ENCODE data around the gene IL3RA.
"Not testable (repeated sequence)": the region's sequence is repeated elsewhere in the genome, so short reads cannot be mapped to it uniquely, and the experiment has no call there.

The IL3RA gene

GRCh38 chrX:1336331-1336943 is at the start of gene IL3RA:
Gene IL3RA, plus strand, starts transcription at chrX:1336785. Its CDS starts 4,981 bp downstream, at chrX:1341766.
- no peak for DNase-seq

DNA sequence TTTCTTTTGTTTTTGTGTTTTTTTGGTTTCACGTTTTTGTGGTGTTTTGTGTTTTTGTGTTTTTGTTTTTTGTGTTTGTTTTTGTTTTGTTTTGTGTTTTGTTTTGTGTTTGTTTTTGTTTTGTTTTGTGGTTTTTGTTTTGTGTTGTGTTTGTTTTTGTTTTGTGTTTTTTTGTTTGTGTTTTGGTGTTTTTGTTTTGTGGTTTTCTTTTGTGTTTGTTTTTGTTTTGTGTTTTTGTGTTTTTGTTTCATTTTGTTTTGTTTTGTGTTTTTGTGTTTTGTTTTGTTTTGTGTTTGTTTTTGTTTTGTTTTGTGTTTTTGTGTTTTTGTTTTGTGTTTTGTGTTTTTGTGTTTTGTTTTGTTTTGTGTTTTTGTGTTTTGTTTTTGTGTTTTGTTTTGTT is 47.0 kb upstream of the IL3RA start:
- no peak for DNase-seq

DNA sequence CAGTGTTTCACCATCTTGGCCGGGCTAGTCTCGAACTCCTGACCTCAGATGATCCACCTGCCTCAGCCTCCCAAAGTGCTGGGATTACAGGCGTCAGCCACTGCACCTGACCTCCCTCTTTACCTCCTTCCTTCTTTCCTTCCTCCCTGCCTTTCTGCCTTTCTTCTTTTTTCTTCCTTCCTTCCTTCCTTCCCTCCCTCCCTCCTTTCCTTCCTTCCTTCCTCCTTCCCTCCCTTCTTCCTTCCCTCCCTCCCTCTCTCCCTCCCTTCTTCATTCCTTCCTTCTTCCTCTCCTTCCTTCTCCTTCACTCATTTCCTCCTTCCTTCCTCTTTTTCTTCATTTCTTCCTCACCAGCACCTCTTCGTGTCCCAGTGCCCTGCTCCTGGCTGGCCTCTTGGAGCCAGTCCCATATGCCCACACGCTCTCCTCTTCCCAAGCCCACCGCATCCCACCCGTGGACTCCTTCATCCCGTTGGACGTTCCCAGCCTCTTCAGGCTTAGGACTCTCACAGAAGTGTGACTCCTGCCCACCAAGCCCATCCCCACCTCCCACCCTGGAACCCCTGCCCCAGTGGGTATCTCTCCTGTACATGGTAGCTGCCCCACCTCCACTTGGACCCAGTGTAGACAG is 45.4 kb upstream of the IL3RA start:
- DNase-seq, result no peak

- no peak for DNase-seq
Measured at GRCh38 chrX:1292575-1293290, 43.9 kb upstream of the IL3RA start.

DNA sequence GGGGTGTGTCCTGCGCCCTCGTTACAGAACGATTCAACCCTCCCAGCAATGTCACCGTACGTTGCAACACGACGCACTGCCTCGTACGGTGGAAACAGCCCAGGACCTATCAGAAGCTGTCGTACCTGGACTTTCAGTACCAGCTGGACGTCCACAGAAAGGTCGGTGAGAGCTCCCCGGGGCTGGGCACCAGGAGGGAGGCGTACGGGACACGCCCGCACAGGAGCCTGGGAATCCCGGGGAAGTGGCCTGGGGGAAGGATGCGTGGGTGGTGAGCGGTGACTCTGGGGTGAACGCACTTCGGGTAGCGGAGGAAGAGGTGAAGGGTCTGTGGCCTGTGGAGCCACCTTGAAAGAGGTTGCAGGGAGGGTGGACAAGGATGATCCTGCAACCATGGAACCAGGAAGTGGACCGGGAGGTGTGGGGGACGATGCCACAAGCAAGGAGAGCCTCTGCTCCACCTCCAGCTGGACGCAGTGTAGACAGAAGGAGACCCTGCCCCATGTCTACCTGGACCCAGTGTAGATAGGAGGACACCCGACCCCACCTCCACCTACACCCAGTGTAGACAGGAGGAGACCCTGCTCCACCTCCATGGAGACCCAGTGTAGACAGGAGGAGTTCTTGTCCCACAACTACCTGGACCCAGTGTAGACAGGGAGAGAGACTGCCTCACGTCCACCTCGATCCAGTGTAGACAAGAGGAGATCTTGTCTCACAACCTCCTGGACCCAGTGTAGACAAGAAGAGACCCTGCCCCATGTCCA is 42.1 kb upstream of the IL3RA start:
- DNase-seq, result no peak

DNA sequence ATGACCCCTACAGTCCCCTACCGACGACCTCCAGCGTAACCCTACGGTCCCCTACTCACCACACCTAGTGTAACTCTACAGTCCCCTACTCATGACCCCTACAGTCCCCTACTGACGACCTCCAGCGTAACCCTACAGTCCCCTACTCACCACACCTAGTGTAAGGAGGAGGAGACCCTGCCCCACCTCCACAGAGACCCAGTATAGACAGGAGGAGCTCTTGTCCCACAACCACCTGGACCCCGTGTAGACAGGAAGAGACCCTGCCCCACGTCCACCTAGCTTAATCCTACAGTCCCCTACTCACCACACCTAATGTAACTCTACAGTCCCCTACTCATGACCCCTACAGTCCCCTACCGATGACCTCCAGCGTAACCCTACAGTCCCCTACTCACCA is 41.0 kb upstream of the IL3RA start:
- no peak for DNase-seq

- DNase-seq, result not testable (repeated sequence)
Measured at GRCh38 chrX:1297591-1297990, 39.0 kb upstream of the IL3RA start.

DNA sequence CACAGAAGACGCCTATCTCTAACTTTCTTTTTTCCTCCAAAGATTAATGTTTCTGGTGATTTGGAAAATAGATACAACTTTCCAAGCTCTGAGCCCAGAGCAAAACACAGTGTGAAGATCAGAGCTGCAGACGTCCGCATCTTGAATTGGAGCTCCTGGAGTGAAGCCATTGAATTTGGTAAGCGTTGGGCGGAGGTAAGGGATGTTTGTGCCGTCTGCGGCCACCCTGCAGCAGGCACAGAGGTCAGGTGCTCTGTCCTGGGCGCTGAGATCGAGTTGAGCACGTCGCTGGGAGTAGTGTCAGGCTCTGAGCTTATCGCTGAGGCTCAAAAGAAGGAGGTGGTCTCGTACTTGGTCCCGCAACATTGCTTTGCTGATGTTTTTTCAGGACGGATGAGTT is 36.1 kb upstream of the IL3RA start:
- DNase-seq, result no peak

DNA sequence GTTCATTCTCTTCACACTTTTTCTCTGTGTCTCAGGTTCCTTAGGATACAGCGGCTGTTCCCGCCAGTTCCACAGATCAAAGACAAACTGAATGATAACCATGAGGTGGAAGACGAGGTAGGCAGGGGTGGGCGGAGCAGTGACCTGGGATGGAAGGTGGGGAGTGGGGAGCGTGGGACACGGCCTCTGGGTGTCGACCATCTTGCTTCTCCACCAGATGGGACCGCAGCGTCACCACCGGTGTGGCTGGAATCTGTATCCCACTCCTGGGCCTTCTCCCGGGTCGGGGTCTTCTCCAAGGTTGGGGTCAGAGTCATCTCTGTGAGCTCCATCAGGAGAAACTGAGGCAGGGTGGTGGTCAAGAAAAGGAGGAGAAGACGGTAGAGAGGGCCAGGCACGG is 31.2 kb upstream of the IL3RA start:
- no peak for DNase-seq

- DNase-seq, result peak in 1 of 6 experiments; percentile 13
Measured at GRCh38 chrX:1306909-1307625, 29.5 kb upstream of the IL3RA start.

GRCh38 chrX:1307626-1308340 is 28.8 kb upstream of the IL3RA start:
- DNase-seq, result no peak

- no peak for DNase-seq
Measured at GRCh38 chrX:1308476-1308875, 28.1 kb upstream of the IL3RA start.

GRCh38 chrX:1308917-1309316 is 27.7 kb upstream of the IL3RA start:
- DNase-seq, result not testable (repeated sequence)

- no peak for DNase-seq
Measured at GRCh38 chrX:1313788-1314187, 22.8 kb upstream of the IL3RA start.

- DNase-seq, result no peak
Measured at GRCh38 chrX:1316527-1316926, 20.1 kb upstream of the IL3RA start.

DNA sequence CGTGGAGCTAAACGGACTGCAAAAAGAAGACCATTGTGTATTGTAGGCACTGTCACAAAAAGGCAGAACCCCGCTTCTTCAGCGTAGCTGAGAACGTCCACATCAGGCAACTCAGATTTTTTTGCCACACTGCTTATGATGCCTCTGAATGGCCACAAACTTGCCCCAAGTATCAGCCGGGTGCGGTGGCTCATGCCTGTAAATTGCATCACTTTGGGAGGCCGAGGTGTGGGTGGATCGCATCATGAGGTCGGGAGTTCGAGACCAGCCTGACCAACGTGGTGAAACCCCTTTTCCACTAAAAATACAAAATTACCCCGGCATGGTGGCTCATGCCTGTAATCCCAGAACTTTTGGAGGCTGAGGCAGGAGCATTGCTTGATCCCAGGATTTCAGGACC is 14.9 kb upstream of the IL3RA start:
- DNase-seq, result no peak

DNA sequence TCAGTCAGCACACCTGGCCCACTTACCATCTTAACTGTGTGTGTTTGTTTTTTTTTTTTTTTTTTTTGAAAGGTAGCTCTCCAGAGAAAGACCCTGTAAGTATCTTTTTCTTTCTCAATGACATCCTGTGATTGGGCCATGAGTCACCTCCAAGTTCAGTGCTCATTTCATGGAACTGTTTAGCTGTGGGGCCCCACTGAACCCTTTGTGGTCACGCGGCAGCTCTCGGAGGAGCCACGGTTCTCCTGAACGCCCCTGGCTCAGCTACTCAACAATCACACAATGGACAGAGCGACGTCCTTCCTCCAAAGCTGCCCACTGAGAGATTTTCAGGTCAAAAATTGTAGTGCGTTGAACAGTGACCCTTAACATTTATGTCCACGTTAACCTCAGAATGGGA is 14.2 kb upstream of the IL3RA start:
- DNase-seq, result no peak

DNA sequence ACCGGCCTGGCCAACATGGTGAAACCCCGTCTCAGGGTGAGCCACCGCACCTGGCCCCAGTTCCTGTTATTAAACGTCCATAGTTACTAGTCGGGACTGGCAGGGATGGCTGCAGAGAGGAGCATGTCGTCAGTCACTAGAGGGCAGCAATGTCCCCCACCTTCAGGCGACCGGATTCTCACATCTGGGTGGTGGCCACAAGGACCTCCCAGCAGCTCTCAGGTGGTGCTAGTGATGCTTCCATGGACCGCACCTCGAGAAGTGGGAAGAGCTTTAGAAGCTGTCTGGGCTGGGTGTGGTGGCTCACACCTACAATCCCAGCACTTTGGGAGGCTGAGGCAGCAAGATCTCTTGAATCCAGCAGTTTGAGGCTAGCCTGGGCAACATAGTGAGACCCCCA is 13.3 kb upstream of the IL3RA start:
- DNase-seq, result peak in 5 of 6 experiments; percentile 12 to 50 (median 27)

DNA sequence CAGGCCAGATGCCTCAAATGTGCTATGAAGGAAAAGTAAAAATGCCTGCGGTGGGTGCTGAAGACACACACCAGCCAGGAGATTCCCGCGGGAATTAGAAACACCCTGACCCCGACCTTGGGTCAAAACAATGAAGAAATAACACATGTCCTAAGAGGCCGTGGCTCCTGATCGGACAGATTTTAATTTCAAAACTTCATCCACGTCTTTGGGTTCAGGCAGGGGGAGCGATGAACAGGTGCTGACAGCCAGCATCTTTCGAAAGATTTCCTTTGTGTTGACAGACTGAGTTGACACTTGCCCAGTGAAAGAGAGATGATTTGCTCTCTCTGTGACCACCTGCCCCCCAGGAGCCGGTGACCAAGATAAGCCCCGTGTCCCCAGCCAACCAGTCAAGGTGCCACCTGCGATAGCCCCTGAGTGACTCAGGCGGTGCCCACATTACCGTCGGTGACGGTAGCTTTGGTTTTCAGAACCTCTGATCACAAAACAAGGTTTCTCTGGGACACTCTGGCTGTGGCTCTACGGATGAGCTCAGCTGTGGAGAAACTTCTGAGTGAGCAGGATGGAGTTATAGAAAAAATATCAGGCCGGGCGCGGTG is 11.0 kb upstream of the IL3RA start:
- DNase-seq, result no peak

- no peak for DNase-seq
Measured at GRCh38 chrX:1327651-1328304, 8.8 kb upstream of the IL3RA start.

DNA sequence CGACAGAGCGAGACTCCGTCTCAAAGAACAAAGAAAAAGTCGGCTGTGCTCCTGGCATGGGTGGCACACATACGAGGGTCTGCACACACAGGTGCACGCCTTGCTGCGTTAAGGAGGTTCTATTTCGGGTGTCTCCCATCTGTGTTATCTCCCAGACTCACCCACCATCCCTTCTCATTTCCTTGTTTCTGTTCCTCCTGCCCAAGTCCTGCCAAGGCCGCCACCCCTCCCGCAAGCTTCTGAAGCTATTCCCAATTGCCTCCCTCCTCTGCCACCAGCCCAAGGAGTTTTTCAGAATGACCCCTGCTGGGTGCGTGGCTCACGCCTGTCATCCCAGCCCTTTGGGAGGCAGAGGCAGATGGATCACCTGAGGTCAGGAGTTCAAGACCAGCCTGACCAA is 6.0 kb upstream of the IL3RA start:
- no peak for DNase-seq

Data from stimulated activated naive CD4-positive, alpha-beta T cell (primary cell).